Glutamatergic neuron (in vitro differentiated cells): ENCODE data around the gene MILR1. TPM values are rescaled to one million over a fixed set of nuclear protein-coding genes. Genes with fewer than 3 reads are reported as not detected.
A peak's percentile ranks its signal among the peaks of the same experiment; 100 is the strongest.

Experiments
- DNase-seq: peaks from one replicate; pipeline ENCODE4 v3.0.0; 2022
- H3K27ac Mint-ChIP-seq: one replicate; pipeline ENCODE4 v1.8.0; 2020; ENCODE audit warnings: mild to moderate bottlenecking, mixed read lengths, inconsistent platforms; ENCODE audit not compliant: unreplicated experiment
- H3K27me3 Mint-ChIP-seq: one replicate; pipeline ENCODE4 v1.8.0; 2020; ENCODE audit warnings: mild to moderate bottlenecking, moderate library complexity, mixed read lengths, inconsistent platforms; ENCODE audit not compliant: unreplicated experiment
- H3K36me3 Mint-ChIP-seq: one replicate; pipeline ENCODE4 v1.8.0; 2020; ENCODE audit warnings: mild to moderate bottlenecking, mixed read lengths, inconsistent platforms; ENCODE audit not compliant: unreplicated experiment
- H3K4me1 Mint-ChIP-seq: one replicate; pipeline ENCODE4 v1.8.0; 2020; ENCODE audit warnings: mild to moderate bottlenecking, low read depth, mixed read lengths, inconsistent platforms; ENCODE audit not compliant: unreplicated experiment
- H3K4me3 Mint-ChIP-seq: one replicate; pipeline ENCODE4 v1.8.0; 2020; ENCODE audit warnings: mild to moderate bottlenecking, mixed read lengths, inconsistent platforms; ENCODE audit not compliant: unreplicated experiment
- H3K9me3 Mint-ChIP-seq: one replicate; pipeline ENCODE4 v1.8.0; 2020; ENCODE audit warnings: mild to moderate bottlenecking, moderate library complexity, mixed read lengths, inconsistent platforms; ENCODE audit not compliant: unreplicated experiment
- CTCF ChIP-seq: fragments of 200-600 bp; sonication (generic); IDR thresholded peaks from one replicate; pipeline ENCODE4 v1.5.0; 2021; ENCODE audit not compliant: partially characterized antibody, unreplicated experiment
- total RNA-seq: library from RNA; stranded (reverse); fragmentation: NEBNext Ultra II Directional; extraction: Animal tissue kit (Norgen Biotek cat#: 25700); gene quantifications from one replicate; pipeline ENCODE4 v1.2.1, GENCODE V29; 2021; ENCODE audit not compliant: unreplicated experiment

Gene MILR1
- total RNA-seq, 1 donor from 2014 or later = not detected

- no peak for TF ChIP-seq CTCF
- H3K4me3 Mint-ChIP-seq = peak overlapping the region; percentile 100
- peaks cover 4% of the 10 kb centered on the region for H3K27me3 Mint-ChIP-seq
- peaks cover 26% of the 10 kb centered on the region for H3K4me1 Mint-ChIP-seq
- H3K27ac Mint-ChIP-seq = peak overlapping the region; percentile 93
- DNase-seq = no peak
- H3K36me3 Mint-ChIP-seq = no peaks in the 10 kb centered on the region
- peaks cover 10% of the 10 kb centered on the region for H3K9me3 Mint-ChIP-seq
These were observed 47.5 kb downstream of the MILR1 start for GRCh38 chr17:64496348-64496785.

- Mint-ChIP-seq H3K4me3 (peak within 1 kb of the TSS; percentile 100), H3K27ac (peak within 1 kb of the TSS; percentile 93), H3K27me3 (peaks cover 4% of the 10 kb centered on the region), H3K4me1 (peaks cover 26% of the 10 kb centered on the region), H3K36me3 (no peaks in the 10 kb centered on the region), H3K9me3 (peaks cover 10% of the 10 kb centered on the region)
- peak; percentile 98 for DNase-seq
- peak; percentile 61 for TF ChIP-seq CTCF
These were observed 48.1 kb downstream of the MILR1 start, which contains the start of gene POLG2 for GRCh38 chr17:64496786-64497564. Gene POLG2, minus strand, starts transcription at chr17:64497054. Its CDS starts 86 bp downstream, at chr17:64496968.

- Mint-ChIP-seq H3K4me3 (peak overlapping the region; percentile 100), H3K9me3 (peaks cover 10% of the 10 kb centered on the region), H3K27ac (peak overlapping the region; percentile 93), H3K36me3 (no peaks in the 10 kb centered on the region), H3K4me1 (peaks cover 26% of the 10 kb centered on the region), H3K27me3 (peaks cover 4% of the 10 kb centered on the region)
- no peak for DNase-seq
- TF ChIP-seq CTCF = peak; percentile 4
These were observed 48.7 kb downstream of the MILR1 start for GRCh38 chr17:64497565-64498035.

GRCh38 chr17:64498308-64499203 lies 49.6 kb downstream of the MILR1 start:
- peak overlapping the region; percentile 78 for H3K4me3 Mint-ChIP-seq
- no peaks in the 10 kb centered on the region for H3K36me3 Mint-ChIP-seq
- no peak for DNase-seq

More at GRCh38 chr17:64498308-64499203, 49.6 kb downstream of the MILR1 start:
- Mint-ChIP-seq H3K27ac (peak overlapping the region; percentile 35), H3K4me1 (peaks cover 31% of the 10 kb centered on the region), H3K27me3 (peaks cover 4% of the 10 kb centered on the region), H3K9me3 (peaks cover 10% of the 10 kb centered on the region)
- no peak for TF ChIP-seq CTCF
